Osteocyte (in vitro differentiated cells): ENCODE data around the gene PCCA. TPM values are rescaled to one million over a fixed set of nuclear protein-coding genes. Genes with fewer than 3 reads are reported as not detected.
A peak's percentile ranks its signal among the peaks of the same experiment; 100 is the strongest.

Experiments
- DNase-seq: peaks from one replicate; pipeline ENCODE4 v3.0.0; 2021; ENCODE audit warnings: mixed read lengths; ENCODE audit not compliant: unreplicated experiment; ENCODE audit errors: extremely low spot score
- H3K27ac Mint-ChIP-seq: one replicate; pipeline ENCODE4 v1.8.0; 2021; ENCODE audit warnings: mild to moderate bottlenecking, mixed read lengths; ENCODE audit not compliant: unreplicated experiment
- H3K27me3 Mint-ChIP-seq: one replicate; pipeline ENCODE4 v1.8.0; 2021; ENCODE audit warnings: mixed read lengths; ENCODE audit not compliant: unreplicated experiment
- H3K36me3 Mint-ChIP-seq: one replicate; pipeline ENCODE4 v1.8.0; 2021; ENCODE audit warnings: mixed read lengths; ENCODE audit not compliant: unreplicated experiment
- H3K4me1 Mint-ChIP-seq: one replicate; pipeline ENCODE4 v1.8.0; 2021; ENCODE audit warnings: mixed read lengths; ENCODE audit not compliant: unreplicated experiment
- H3K4me3 Mint-ChIP-seq: one replicate; pipeline ENCODE4 v1.8.0; 2021; ENCODE audit warnings: mild to moderate bottlenecking, moderate library complexity, mixed read lengths; ENCODE audit not compliant: unreplicated experiment
- H3K9me3 Mint-ChIP-seq: one replicate; pipeline ENCODE4 v1.8.0; 2021; ENCODE audit warnings: mixed read lengths; ENCODE audit not compliant: unreplicated experiment
- total RNA-seq: library from RNA; stranded (reverse); gene quantifications from 2 replicates; pipeline ENCODE4 v1.2.1, GENCODE V29; 2021
- TF ChIP-seq, protein P1 (sequence below): fragments of 200-600 bp; sonication (generic); IDR thresholded peaks from 2 replicates; pipeline ENCODE4 v1.5.0; 2021; ENCODE audit warnings: antibody characterized with exemption, mild to moderate bottlenecking, moderate library complexity

Gene PCCA
- total RNA-seq, 1 donor from 2014 or later, result 33.7 TPM

- Mint-ChIP-seq H3K9me3 (no peaks in the 10 kb centered on the region), H3K27ac (no peak overlapping the region), H3K27me3 (no peaks in the 10 kb centered on the region), H3K4me1 (peaks cover 4% of the 10 kb centered on the region), H3K36me3 (peaks cover 15% of the 10 kb centered on the region), H3K4me3 (no peak overlapping the region)
- TF ChIP-seq, protein P1, sequence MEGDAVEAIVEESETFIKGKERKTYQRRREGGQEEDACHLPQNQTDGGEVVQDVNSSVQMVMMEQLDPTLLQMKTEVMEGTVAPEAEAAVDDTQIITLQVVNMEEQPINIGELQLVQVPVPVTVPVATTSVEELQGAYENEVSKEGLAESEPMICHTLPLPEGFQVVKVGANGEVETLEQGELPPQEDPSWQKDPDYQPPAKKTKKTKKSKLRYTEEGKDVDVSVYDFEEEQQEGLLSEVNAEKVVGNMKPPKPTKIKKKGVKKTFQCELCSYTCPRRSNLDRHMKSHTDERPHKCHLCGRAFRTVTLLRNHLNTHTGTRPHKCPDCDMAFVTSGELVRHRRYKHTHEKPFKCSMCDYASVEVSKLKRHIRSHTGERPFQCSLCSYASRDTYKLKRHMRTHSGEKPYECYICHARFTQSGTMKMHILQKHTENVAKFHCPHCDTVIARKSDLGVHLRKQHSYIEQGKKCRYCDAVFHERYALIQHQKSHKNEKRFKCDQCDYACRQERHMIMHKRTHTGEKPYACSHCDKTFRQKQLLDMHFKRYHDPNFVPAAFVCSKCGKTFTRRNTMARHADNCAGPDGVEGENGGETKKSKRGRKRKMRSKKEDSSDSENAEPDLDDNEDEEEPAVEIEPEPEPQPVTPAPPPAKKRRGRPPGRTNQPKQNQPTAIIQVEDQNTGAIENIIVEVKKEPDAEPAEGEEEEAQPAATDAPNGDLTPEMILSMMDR, result no peak
- DNase-seq, result no peak
Measured at GRCh38 chr13:100528353-100528752, 439.5 kb downstream of the PCCA start.

DNA sequence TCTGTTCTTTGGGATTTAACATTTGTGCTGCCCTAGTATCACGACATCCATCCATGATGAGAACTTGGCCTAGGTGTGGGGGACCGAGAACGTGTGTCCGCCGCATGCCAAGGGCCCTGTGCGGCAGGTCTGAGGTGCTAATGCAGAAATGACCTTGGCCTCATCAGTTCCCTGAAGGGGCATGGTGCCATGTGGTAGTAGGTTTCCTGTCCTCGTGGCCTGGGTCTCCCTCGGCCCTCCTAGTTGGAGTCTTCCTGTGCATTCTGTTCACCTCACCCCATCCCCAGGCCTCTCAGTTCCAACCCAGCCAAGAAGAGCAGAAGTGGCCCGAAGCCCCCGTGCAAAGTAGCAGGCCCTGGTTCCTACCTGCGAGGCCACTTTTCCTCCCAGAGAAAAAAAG, 439.9 kb downstream of the PCCA start:
- H3K27ac Mint-ChIP-seq, result no peak overlapping the region
- no peaks in the 10 kb centered on the region for H3K9me3 Mint-ChIP-seq
- peaks cover 4% of the 10 kb centered on the region for H3K4me1 Mint-ChIP-seq
- no peak for DNase-seq
- H3K36me3 Mint-ChIP-seq, result peaks cover 15% of the 10 kb centered on the region
- H3K4me3 Mint-ChIP-seq, result no peak overlapping the region
- H3K27me3 Mint-ChIP-seq, result no peaks in the 10 kb centered on the region
- TF ChIP-seq, protein P1, result no peak

DNA sequence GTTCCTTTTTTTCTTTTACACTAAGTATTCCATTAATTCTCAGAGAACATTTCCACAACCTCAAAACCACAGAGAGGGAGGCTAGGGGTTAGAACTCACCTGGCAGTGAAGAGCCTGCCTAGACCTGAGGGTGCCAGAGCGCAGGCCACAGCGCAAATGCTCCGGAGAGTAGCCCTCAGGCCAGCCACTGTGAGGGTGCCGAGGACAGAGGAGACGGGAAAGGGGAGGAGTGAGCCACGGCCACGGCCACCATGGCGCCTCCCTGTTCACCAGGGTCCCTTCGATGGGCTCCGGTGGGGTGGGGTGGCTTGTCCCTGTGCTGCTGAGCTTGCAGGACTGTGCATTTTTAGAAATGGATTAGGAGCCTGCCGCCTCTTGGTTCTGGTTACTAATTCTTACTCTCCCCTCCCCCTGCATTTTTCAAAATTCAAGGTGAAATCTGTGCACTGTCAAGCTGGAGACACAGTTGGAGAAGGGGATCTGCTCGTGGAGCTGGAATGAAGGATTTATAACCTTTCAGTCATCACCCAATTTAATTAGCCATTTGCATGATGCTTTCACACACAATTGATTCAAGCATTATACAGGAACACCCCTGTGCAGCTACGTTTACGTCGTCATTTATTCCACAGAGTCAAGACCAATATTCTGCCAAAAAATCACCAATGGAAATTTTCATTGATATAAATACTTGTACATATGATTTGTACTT, 440.9 kb downstream of the PCCA start:
- Mint-ChIP-seq H3K4me3 (no peak overlapping the region), H3K4me1 (peaks cover 4% of the 10 kb centered on the region), H3K9me3 (no peaks in the 10 kb centered on the region), H3K27me3 (no peaks in the 10 kb centered on the region), H3K36me3 (peaks cover 17% of the 10 kb centered on the region), H3K27ac (no peak overlapping the region)
- TF ChIP-seq, protein P1, result no peak
- DNase-seq, result peak; percentile 62

- Mint-ChIP-seq H3K9me3 (no peaks in the 10 kb centered on the region), H3K27me3 (no peaks in the 10 kb centered on the region), H3K36me3 (peaks cover 23% of the 10 kb centered on the region), H3K4me3 (no peak overlapping the region), H3K27ac (peak overlapping the region; percentile 16), H3K4me1 (peaks cover 4% of the 10 kb centered on the region)
- peak; percentile 65 for DNase-seq
- TF ChIP-seq, protein P1, result no peak
Measured at GRCh38 chr13:100530671-100531213, 441.8 kb downstream of the PCCA start.

DNA sequence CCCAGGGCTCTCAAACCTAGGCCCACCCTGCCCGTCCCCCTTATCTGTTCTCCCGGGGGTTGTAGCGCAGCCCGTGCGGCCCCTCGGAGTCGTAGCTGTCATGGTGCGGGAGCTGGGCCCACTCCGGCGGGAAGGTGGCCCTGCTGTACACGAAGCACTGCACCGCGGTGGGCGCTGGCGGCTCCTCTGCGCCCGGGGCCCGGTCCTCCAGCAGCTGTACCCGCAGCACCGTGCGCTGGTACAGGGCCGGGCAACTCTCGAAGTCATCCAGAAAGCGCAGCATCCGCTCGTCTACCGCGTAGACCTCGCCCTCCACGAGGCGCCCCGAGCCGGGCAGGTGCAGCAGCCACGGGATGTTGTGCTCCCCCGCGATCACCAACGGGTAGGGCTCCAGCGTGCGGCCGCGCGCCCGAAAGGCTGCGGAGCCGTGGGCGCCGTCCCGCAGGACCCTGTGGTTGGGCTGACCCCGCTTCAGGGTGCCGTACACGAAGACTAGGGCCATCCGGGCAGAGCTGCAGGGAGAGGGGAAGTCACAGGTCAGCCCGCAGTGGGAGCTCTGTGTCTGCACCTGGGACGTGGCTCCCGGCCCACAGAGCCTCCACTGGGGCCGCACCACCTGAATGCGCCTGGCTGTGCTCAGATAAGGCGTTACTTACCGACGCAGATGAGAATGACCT, 443.3 kb downstream of the PCCA start:
- peaks cover 23% of the 10 kb centered on the region for H3K36me3 Mint-ChIP-seq

More for the DNA sequence above, 443.3 kb downstream of the PCCA start:
- Mint-ChIP-seq H3K27ac (no peak overlapping the region), H3K9me3 (no peaks in the 10 kb centered on the region), H3K4me3 (no peak overlapping the region), H3K4me1 (peaks cover 4% of the 10 kb centered on the region), H3K27me3 (no peaks in the 10 kb centered on the region)
- DNase-seq, result peak; percentile 81
- TF ChIP-seq, protein P1, result no peak
